ENCODE data around the gene METTL2B.
A peak's percentile ranks its signal among the peaks of the same experiment; 100 is the strongest.

Gene METTL2B

DNA sequence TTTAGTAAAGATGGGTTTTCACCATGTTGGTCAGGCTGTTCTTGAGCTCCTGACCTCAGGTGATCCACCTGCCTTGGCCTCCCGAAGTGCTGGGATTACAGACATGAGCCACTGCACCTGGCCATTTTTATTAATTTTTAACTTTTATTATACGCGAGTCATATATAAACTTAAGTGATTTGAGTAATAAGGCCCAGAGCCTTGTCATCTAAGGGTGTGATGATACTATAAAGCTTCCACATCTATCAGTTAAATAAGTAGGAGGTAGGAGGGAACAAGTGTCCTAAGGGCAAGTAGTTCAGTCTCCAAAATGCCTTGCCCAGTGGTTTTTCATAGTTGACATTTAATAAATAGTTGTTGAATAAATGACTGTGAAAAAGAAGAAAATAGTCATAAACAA, 34.2 kb upstream of the METTL2B start:
- Histone ChIP-seq H3K27me3 (no peaks in the 10 kb centered on the region), H3K9ac (no peak overlapping the region), H4K20me1 (no peaks in the 10 kb centered on the region), H3K4me1 (no peaks in the 10 kb centered on the region), H3K4me3 (no peak overlapping the region), H3K36me3 (no peaks in the 10 kb centered on the region), H3K4me2 (no peak overlapping the region), H3K27ac (no peak overlapping the region), H3K9me3 (no peaks in the 10 kb centered on the region)
- TF ChIP-seq Cebpa-rat (IDR thresholded peaks at IDR 0.05): no peak

DNA sequence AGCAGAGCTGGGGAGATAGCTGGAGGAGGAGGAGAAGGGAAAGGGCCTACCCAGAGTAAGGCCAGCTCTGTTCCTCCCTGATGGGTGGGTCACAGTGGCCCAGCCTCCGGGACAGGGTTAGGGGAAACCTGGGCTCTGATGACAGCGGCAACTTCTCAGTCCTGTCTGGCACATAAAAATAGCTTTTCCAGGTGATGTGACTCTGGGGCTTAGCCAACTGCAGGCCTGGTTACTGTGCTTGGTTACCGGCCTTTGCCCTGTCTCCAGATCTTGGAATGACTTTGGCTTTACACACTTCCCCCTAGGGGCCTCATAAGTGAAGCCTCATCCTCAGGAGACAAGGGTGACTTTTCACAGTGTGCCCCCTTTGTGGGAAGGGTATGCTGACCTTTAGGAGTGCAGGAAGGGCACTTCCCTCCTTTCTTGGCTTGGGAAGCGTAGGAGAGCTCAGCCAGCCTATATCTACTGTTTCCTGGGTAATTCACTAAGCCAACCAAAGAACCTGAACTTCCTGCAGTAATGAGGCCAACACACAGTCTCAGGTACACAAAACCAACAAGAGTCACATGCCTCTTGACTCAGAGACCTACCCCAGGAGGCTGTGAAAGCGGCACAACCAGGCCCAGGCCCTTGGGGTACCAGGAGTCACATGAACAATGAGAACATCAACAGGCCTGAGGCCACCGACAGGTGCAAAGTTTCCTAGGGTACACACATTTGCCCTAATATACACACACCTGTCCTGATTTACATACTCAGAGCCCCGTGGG, 32.5 kb upstream of the METTL2B start:
- no peaks in the 10 kb centered on the region for H4K20me1 ChIP-seq
- no peaks in the 10 kb centered on the region for H3K4me1 ChIP-seq
- TF ChIP-seq Cebpa-rat (IDR thresholded peaks at IDR 0.05): no peak
- H3K4me2 ChIP-seq: no peak overlapping the region
- no peaks in the 10 kb centered on the region for H3K27me3 ChIP-seq
- no peak overlapping the region for H3K9ac ChIP-seq
- no peak overlapping the region for H3K4me3 ChIP-seq
- H3K9me3 ChIP-seq: no peaks in the 10 kb centered on the region
- H3K27ac ChIP-seq: no peak overlapping the region
- H3K36me3 ChIP-seq: no peaks in the 10 kb centered on the region

GRCh38 chr7:128446306-128446705, 30.2 kb upstream of the METTL2B start:
- Histone ChIP-seq H3K4me3 (no peak overlapping the region), H3K27ac (no peak overlapping the region), H3K9me3 (no peaks in the 10 kb centered on the region), H3K36me3 (no peaks in the 10 kb centered on the region), H3K27me3 (no peaks in the 10 kb centered on the region), H4K20me1 (no peaks in the 10 kb centered on the region), H3K4me1 (peaks cover 15% of the 10 kb centered on the region), H3K9ac (no peak overlapping the region), H3K4me2 (no peak overlapping the region)
- no peak for TF ChIP-seq Cebpa-rat (IDR thresholded peaks at IDR 0.05)

- Histone ChIP-seq H3K9ac (no peak overlapping the region), H4K20me1 (no peaks in the 10 kb centered on the region), H3K27me3 (no peaks in the 10 kb centered on the region), H3K4me1 (peaks cover 15% of the 10 kb centered on the region), H3K4me2 (no peak overlapping the region), H3K36me3 (no peaks in the 10 kb centered on the region), H3K9me3 (no peaks in the 10 kb centered on the region), H3K4me3 (no peak overlapping the region), H3K27ac (no peak overlapping the region)
- TF ChIP-seq Cebpa-rat (IDR thresholded peaks at IDR 0.05): no peak
These were observed 28.5 kb upstream of the METTL2B start for GRCh38 chr7:128447941-128448564.

- Histone ChIP-seq H3K4me1 (peaks cover 15% of the 10 kb centered on the region), H3K9ac (no peak overlapping the region), H3K4me3 (no peak overlapping the region), H3K4me2 (no peak overlapping the region), H3K36me3 (no peaks in the 10 kb centered on the region), H3K27ac (no peak overlapping the region), H4K20me1 (no peaks in the 10 kb centered on the region), H3K9me3 (no peaks in the 10 kb centered on the region), H3K27me3 (no peaks in the 10 kb centered on the region)
- TF ChIP-seq Cebpa-rat (IDR thresholded peaks at IDR 0.05): no peak
These were observed 27.7 kb upstream of the METTL2B start for GRCh38 chr7:128448751-128449302.

DNA sequence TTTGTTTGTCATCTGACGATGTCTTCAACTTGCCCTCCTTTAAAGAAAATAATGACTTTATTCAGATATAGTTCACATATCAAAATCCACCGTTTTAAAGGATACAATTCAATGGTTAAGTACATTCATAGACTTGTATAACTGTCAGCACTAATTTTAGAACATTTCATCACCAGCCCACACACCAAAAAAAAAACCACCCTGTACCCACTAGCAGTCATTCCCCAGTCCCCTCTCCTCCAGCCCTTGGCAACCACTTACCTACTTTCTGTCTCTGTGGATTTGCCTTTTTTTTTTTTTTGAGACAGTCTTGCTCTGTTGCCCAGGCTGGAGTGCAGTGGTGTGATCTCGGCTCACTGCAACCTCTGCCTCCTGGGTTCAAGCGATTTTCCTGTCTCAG, 26.1 kb upstream of the METTL2B start:
- H3K36me3 ChIP-seq: no peaks in the 10 kb centered on the region
- no peaks in the 10 kb centered on the region for H3K27me3 ChIP-seq
- TF ChIP-seq Cebpa-rat (IDR thresholded peaks at IDR 0.05): no peak
- no peak overlapping the region for H3K9ac ChIP-seq
- H3K9me3 ChIP-seq: no peaks in the 10 kb centered on the region
- H3K4me3 ChIP-seq: no peak overlapping the region
- peaks cover 28% of the 10 kb centered on the region for H3K4me1 ChIP-seq
- H3K4me2 ChIP-seq: peak overlapping the region; percentile 42
- no peak overlapping the region for H3K27ac ChIP-seq
- no peaks in the 10 kb centered on the region for H4K20me1 ChIP-seq

- no peak overlapping the region for H3K4me3 ChIP-seq
- no peaks in the 10 kb centered on the region for H3K36me3 ChIP-seq
- TF ChIP-seq Cebpa-rat (IDR thresholded peaks at IDR 0.05): no peak
- no peaks in the 10 kb centered on the region for H3K27me3 ChIP-seq
- no peaks in the 10 kb centered on the region for H3K9me3 ChIP-seq
- H3K9ac ChIP-seq: no peak overlapping the region
- no peaks in the 10 kb centered on the region for H4K20me1 ChIP-seq
- H3K27ac ChIP-seq: no peak overlapping the region
- peak overlapping the region; percentile 42 for H3K4me2 ChIP-seq
- peaks cover 28% of the 10 kb centered on the region for H3K4me1 ChIP-seq
These were observed 25.6 kb upstream of the METTL2B start for GRCh38 chr7:128450913-128451312.

DNA sequence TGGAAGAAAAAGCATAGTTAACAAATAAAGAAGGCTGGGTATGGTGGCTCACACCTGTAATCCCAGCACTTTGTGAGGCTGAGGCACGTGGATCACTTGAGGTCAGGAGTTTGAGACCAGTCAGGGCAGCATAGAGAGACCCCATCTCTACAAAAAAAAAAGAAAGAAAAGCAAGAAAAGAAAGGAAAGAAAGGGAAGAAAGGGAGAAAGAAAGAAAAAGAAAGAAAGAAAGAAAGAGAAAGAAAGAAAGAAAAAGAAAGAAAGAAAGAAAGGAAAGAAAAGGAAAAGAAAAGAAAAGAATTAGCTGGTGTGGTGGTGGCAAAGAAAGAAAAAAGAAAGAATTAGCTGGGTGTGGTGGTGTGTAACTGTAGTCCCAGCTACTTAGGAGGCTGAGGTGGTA, 24.0 kb upstream of the METTL2B start:
- H3K4me1 ChIP-seq: peaks cover 39% of the 10 kb centered on the region
- no peaks in the 10 kb centered on the region for H3K27me3 ChIP-seq
- H3K9ac ChIP-seq: no peak overlapping the region
- H3K9me3 ChIP-seq: no peaks in the 10 kb centered on the region
- H3K27ac ChIP-seq: no peak overlapping the region
- peaks cover 15% of the 10 kb centered on the region for H4K20me1 ChIP-seq
- H3K36me3 ChIP-seq: peaks cover 6% of the 10 kb centered on the region
- no peak overlapping the region for H3K4me2 ChIP-seq
- no peak overlapping the region for H3K4me3 ChIP-seq
- no peak for TF ChIP-seq Cebpa-rat (IDR thresholded peaks at IDR 0.05)

GRCh38 chr7:128453836-128454804, 22.4 kb upstream of the METTL2B start:
- no peak overlapping the region for H3K4me2 ChIP-seq
- no peaks in the 10 kb centered on the region for H3K9me3 ChIP-seq
- no peak overlapping the region for H3K27ac ChIP-seq
- no peak overlapping the region for H3K9ac ChIP-seq
- H4K20me1 ChIP-seq: peaks cover 30% of the 10 kb centered on the region
- H3K4me1 ChIP-seq: peaks cover 55% of the 10 kb centered on the region
- peaks cover 20% of the 10 kb centered on the region for H3K36me3 ChIP-seq
- H3K27me3 ChIP-seq: no peaks in the 10 kb centered on the region
- no peak for TF ChIP-seq Cebpa-rat (IDR thresholded peaks at IDR 0.05)
- no peak overlapping the region for H3K4me3 ChIP-seq

Data from BLaER1 (cell line).